Hepatic stellate cell (primary cell): ENCODE measurements around the gene SLC7A5.
"Not testable (repeated sequence)": the region's sequence is repeated elsewhere in the genome, so short reads cannot be mapped to it uniquely, and the experiment has no call there.

Experiments used
- DNase-seq: peaks from one replicate; pipeline ENCODE4 v3.0.0; 2011; ENCODE audit warnings: low spot score

Gene SLC7A5

DNA sequence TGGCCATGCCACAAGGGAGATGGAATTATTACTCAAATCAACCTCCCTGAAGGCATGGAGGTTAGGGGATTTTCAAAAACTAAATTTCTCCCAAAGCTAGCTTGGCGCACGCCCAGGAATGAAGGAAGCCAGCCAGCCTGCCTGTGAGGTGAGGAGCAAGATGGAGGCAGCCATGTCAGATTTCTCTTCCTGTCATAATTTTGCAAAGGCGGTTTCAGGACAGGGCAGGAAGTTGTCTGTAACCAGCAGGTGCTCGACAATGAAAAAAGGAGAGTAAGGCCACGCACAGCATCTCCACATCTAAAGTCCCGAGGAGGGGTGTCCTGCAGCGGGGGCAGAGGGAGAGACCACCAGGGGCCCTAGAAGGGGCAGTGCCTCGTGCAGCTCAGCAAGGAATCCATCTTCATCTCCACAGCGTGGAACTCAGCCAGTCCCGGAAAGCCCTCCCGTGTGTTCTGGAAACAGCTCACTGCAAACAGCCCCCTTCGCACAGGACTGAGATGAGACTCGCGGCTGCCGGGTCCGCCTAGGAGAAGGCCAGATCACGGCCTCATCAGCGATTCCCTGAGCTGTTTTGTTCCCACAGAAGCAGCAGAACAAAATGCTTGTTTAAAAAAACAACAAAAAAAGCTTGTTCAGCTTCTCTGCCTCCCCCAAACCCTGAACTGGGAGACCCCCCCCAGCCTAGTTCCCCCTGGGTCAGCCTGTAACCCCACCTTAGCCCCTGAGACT is 47.8 kb downstream of the SLC7A5 start:
- DNase-seq = no peak

DNA sequence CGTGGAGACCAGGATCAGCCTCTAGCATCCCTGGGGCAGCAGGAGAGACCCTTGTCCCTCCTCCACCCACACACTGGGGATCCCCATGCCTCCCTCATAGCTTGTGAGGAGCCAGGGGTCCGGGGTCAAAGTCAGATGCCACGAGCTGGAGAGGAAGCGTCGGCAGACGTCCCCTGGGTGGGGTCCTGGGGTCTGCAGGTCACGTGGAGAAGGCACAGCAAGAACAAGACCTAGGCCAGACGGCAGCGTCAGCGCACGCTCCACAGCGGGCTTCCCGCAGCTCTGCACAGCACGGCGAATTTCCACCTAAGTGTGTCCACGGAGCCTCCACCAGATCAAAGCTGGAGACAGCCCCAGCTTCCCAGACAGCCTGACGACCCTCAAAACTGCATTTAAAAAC is 49.3 kb downstream of the SLC7A5 start:
- no peak for DNase-seq

DNA sequence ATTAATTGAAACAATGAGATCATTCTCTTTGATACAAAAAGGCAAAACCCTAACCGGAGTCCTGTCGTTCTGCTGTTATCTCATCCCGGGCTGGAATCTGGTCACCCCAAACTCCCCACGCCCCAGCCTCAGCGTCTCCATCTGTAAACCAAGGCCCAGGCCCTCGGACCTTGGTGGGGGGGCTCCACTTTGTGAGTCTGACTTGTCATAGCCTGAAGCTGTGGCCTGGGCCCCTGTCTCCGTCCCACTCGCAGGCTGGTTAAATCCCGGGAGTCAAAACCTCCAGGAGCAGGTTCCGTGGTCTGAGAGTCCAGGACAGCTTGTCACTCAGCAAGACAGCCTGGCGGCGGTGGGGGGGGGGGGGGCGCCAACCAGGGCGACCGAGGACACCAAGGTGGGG is 50.0 kb downstream of the SLC7A5 start:
- DNase-seq = no peak

- no peak for DNase-seq
Measured at GRCh38 chr16:87818533-87819161, 50.7 kb downstream of the SLC7A5 start.

DNA sequence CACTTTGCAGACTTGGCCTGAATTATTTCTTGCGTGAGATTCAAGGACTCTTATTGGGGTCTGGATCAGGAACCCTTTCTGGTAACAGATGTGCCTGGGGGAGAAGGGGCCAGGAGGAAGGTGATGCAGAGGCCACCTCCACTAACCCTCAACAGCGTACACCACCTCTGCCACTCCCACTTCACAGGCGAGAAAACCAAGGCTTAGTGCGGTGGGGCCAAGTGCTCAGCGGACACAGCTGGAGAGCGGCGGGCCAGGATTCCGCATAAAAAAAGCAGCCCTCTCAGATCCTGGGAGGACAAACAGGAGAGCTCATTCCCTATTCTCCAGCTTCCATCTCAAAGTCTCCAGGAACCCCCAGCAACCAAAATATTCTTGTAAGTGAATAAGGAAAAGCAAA is 51.4 kb downstream of the SLC7A5 start:
- no peak for DNase-seq

GRCh38 chr16:87817370-87817769 is 51.9 kb downstream of the SLC7A5 start:
- DNase-seq = not testable (repeated sequence)

DNA sequence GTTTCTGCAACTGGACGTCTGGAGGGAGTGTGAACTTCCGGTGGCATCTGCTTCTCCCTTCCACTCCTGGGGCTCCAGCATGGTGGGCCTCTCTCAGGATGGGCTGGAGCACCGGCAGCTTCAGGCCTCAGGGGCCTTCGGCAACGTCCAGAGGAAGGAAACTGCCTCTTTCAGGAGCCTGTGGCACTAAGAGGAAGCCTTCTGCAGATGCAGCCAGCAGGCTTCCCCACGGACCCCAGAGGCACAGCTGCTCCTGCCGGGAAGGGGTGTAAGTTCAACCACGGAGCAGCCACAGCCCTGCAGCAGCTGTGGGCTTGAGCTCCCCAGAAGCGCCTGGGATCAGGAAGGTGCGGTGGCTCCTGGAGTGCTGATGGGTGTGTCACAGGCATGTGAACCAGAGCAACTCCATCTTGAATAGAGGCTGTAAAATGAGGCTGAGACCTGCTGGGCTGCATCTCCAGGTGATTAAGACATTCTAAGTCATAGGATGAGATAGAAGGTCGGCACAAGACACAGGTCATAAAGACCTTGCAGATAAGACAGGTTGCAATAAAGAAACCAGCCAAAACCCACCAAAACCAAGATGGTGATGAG is 52.7 kb downstream of the SLC7A5 start:
- DNase-seq = no peak

GRCh38 chr16:87815567-87815966 is 53.7 kb downstream of the SLC7A5 start:
- DNase-seq = no peak

- DNase-seq = no peak
Measured at GRCh38 chr16:87812200-87812656, 57.1 kb downstream of the SLC7A5 start.

GRCh38 chr16:87811454-87811853 is 57.9 kb downstream of the SLC7A5 start:
- not testable (repeated sequence) for DNase-seq

DNA sequence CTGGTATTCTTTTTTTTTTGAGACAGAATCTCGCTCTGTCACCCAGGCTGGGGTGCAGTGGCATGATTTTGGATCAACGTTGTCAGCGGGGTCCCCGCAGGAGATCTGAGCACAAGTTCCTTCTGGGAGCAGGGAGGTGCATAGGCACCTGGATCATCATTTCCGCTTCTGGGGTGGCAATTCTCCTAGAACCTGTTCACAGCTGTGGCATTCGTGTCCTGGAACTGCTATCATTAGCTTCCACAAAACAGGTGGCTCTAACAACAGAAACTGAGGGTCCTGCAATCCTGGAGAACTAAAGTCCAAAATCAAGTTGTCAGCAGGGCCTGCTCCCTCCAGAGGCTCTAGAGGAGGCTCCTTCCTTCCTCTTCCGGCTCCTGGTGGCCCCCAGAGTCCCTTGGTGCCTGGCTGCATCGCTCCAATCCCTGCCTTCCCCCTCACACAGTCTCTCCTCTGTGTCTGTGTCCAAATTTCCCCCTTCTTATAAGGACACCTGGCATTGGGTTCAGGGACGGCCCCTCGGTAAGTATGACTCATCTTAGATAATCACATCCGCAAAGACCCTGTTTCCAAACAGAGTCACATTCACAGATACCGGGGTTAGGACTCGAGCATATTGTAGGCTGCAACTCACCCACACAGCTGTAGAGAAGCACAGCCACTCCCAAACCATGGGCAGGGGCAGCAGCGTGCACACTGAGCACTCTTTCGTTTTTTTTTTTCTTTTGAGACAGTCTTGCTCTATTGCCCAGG is 60.0 kb downstream of the SLC7A5 start:
- no peak for DNase-seq

DNA sequence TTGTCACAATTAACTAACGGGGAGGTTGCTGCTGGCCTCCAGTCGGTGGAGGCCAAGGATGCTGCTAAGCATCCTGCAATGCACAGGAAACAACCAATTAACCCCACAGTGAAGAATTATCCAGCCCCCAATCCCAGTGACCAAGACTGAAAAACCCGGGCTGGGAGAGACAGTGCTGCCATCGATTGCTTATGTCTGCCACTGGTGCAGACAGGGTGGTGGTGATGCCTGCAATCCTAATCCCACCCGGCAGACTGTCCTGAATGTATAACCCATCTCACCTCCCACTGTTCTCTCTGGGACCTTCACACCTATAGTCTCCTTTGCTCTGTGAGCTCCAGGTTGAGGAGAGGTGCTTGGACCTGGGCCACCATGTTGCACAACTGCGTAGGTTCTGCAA is 61.2 kb downstream of the SLC7A5 start:
- DNase-seq = no peak

DNA sequence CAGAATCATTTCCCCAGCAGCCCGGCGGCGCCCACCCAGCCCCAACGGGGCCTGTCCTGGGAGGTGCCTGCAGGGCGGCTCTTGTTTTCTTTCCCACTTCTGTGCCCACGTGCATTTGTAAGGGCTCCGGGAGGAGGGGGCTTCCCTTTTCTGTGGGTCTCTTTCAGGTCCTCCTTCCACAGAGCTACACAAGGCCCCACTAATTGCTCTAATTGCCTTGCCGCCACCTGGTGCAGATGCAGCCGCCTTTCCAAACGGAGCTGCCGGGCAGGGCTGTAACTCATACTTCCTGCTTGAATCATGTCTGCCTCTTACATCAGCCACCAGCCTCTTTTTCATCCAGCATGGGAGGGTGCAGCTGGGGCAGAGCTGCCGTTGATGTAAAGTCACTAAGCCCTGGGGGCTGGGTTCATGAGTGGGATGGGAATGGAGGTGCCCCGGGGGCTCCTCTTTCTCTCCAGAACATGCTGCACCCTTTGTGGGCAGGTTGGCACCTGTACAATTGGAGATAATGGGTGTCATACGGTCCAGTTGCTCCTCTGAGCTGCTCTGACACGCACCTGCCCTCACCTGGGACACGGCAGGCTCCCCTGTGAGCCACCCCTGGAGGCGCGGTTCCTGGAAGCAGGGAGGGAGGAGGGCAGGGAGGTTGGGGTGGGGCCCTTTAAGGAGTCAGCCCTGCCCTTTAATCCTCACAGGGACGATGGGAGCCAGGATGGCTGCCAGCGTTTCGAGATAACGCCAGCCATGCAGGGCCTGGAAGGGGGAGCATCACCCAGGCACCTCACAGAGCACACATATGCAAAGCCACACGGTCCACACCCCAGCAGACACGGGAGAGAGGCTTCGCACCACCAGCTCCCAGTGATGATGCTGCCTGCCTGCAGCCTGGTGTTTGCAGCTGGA is 62.4 kb downstream of the SLC7A5 start:
- peak; percentile 94 for DNase-seq

DNA sequence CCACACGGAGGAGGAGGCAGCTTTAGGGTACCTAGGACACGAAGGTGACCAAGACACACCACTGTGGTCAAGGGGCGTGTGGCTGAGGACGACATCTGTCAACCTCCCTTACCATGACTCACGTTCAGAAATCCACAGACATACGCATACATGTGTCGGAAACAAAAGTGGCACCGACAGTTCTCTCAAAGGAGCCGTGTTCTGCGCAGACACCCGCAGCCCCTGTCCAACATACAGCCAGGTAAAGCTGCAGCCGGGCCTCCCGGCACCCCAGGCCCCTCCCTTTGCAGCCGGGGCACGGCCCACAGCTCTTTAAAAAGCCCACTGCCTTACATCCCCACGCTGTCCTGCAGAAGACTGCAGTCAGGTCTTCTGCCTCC is 63.1 kb downstream of the SLC7A5 start:
- peak; percentile 48 for DNase-seq

DNA sequence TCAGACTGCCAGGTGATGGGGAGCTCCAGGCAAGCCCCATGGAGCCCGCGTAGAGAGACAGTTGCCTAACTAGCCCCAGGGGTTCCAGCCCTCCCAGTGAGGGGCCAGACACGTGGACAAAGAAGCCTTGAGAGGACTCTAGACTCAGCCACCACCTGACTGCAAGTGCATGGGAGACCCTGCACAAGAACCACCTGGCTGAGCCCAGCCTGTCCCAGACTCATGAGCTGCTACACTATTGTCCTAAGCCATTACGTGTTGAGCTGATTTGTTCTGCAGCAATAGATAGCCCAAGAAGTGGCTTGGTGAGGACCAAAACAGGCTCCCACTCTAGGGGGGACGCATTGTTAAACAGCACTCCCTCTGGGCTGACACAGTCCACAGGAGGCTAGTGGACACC is 65.9 kb downstream of the SLC7A5 start:
- DNase-seq = no peak

GRCh38 chr16:87802670-87803069 is 66.6 kb downstream of the SLC7A5 start:
- DNase-seq = no peak

- DNase-seq = no peak
Measured at GRCh38 chr16:87801679-87802259, 67.5 kb downstream of the SLC7A5 start.

DNA sequence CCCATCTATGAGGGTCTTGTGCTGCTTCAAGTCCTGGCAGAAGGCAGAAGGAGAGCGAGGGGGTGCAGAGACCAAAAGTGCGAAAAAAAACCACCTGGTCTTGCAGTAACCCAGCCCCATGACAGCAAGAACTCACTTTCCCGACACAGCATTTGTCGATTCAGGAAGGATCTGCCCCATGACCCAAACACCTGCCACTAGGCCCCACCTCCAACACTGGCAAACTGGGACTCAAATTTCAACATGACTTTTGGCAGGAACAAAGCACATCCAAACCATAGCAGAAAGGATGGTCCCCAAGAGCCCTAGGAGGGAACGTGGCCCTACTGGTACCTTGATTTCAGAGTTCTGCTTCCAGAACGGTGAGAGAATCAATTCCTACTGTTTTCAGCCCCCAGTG is 68.8 kb downstream of the SLC7A5 start:
- DNase-seq = no peak

- no peak for DNase-seq
Measured at GRCh38 chr16:87795336-87795735, 74.0 kb downstream of the SLC7A5 start.

GRCh38 chr16:87794485-87795078 is 74.7 kb downstream of the SLC7A5 start:
- DNase-seq = no peak

- no peak for DNase-seq
Measured at GRCh38 chr16:87792205-87792565, 77.1 kb downstream of the SLC7A5 start.
